BJ (cell line): ENCODE results near the gene MOGAT1. TPM values are rescaled to one million over a fixed set of nuclear protein-coding genes. Genes with fewer than 3 reads are reported as not detected.

ENCODE experiments used
- CTCF ChIA-PET: fragments of 350-600 bp; formaldehyde crosslinking; extraction: SDS; loops from one replicate; lab custom pipeline; 2021; ENCODE audit warnings: antibody characterized with exemption, inconsistent platforms; lab: Yijun Ruan, JAX
- POLR2A ChIA-PET: fragments of 300-600 bp; sonication (Branson Sonifier 250); formaldehyde crosslinking; extraction: SDS; loops from one replicate; lab custom pipeline; 2021; ENCODE audit warnings: antibody characterized with exemption; lab: Charles Lee
- DNase-seq: peaks from one replicate; pipeline ENCODE4 v3.0.0-alpha.2; 2011; ENCODE audit warnings: low read depth
- H3K27me3 ChIP-seq: 2 replicates; pipeline ENCODE4 v1.6.0; 2011; ENCODE audit warnings: low read length; ENCODE audit not compliant: control insufficient read depth, insufficient read depth
- H3K36me3 ChIP-seq: 2 replicates; pipeline ENCODE4 v1.5.1; 2011; ENCODE audit warnings: low read length; ENCODE audit not compliant: control insufficient read depth, insufficient read depth
- H3K4me3 ChIP-seq: 2 replicates; pipeline ENCODE4 v1.5.1; 2011; ENCODE audit warnings: low read depth, mild to moderate bottlenecking, control low read depth, low read length
- polyA plus RNA-seq: library from polyadenylated mRNA; depleted of rRNA; stranded (reverse); fragments of >200 nt; gene quantifications from 2 replicates; pipeline ENCODE4 v1.2.3, GENCODE V29; 2011
- TF ChIP-seq, protein P1 (sequence below): IDR thresholded peaks from 2 replicates; pipeline ENCODE4 v1.5.1; 2011; ENCODE audit warnings: low read depth, mild to moderate bottlenecking, control low read depth, inconsistent platforms, low read length, moderate library complexity; ENCODE audit not compliant: insufficient read depth

Gene MOGAT1
- polyA plus RNA-seq, 1 experiment, result not detected

DNA sequence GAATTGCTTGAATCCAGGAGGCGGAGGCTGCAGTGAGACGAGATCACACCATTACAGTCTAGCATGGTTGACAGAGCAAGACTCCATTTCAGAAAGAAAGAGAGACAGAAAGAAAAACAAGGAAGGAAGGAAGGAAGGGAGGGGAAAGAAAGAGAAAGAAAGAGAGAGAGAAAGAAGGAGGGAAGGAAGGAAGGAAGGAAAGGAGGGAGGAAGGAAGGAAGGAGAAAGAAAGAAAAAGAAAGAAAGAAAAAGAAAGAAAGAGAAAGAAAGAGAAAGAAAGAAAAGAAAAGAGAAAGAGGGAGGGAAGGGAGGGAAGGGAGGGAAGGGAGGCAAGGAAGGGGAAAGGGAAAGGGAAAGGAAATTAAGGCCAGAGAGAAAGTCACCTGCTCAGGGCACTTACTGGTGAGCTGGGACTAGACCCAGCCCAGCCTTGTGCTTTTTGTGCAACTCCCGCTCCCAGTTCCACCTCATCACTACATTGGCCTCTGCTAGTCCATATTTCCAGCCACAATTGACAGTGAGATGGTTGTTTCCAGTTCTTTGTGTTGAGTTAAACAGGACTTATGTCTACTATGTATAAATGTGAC, 35.7 kb downstream of the MOGAT1 start:
- Histone ChIP-seq H3K36me3 (no peaks in the 10 kb centered on the region), H3K4me3 (no peak overlapping the region), H3K27me3 (no peaks in the 10 kb centered on the region)
- TF ChIP-seq, protein P1, sequence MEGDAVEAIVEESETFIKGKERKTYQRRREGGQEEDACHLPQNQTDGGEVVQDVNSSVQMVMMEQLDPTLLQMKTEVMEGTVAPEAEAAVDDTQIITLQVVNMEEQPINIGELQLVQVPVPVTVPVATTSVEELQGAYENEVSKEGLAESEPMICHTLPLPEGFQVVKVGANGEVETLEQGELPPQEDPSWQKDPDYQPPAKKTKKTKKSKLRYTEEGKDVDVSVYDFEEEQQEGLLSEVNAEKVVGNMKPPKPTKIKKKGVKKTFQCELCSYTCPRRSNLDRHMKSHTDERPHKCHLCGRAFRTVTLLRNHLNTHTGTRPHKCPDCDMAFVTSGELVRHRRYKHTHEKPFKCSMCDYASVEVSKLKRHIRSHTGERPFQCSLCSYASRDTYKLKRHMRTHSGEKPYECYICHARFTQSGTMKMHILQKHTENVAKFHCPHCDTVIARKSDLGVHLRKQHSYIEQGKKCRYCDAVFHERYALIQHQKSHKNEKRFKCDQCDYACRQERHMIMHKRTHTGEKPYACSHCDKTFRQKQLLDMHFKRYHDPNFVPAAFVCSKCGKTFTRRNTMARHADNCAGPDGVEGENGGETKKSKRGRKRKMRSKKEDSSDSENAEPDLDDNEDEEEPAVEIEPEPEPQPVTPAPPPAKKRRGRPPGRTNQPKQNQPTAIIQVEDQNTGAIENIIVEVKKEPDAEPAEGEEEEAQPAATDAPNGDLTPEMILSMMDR, result no peak
- ChIA-PET POLR2A (interaction anchor here (0.6 kb wide), 1 partner anchor 81 kb away, joined by 3 read pairs; no protein-coding TSS in a partner anchor), CTCF (interaction anchor here (0.6 to 7.0 kb wide), 29 partner anchors 8 to 1141 kb away, joined by 3 to 83 read pairs (median 4); partner anchors contain the start of gene ACSL3)
- no peak for DNase-seq

- TF ChIP-seq, protein P1, result no peak
- DNase-seq, result no peak
- H3K4me3 ChIP-seq, result no peak overlapping the region
- CTCF ChIA-PET, result interaction anchor here (0.6 to 7.0 kb wide), 34 partner anchors 8 to 1141 kb away, joined by 3 to 83 read pairs (median 4); partner anchors contain the start of gene ACSL3
- POLR2A ChIA-PET, result interaction anchor here (0.6 kb wide), 1 partner anchor 81 kb away, joined by 3 read pairs; no protein-coding TSS in a partner anchor
- no peaks in the 10 kb centered on the region for H3K36me3 ChIP-seq
- H3K27me3 ChIP-seq, result no peaks in the 10 kb centered on the region
Measured at GRCh38 chr2:222707689-222708273, 36.3 kb downstream of the MOGAT1 start.

GRCh38 chr2:222708274-222708710, 36.8 kb downstream of the MOGAT1 start:
- ChIA-PET CTCF (interaction anchor here (0.6 to 7.0 kb wide), 34 partner anchors 9 to 251 kb away, joined by 3 to 83 read pairs (median 4); partner anchors contain the start of gene ACSL3), POLR2A (no interaction called here)
- DNase-seq, result no peak
- Histone ChIP-seq H3K36me3 (no peaks in the 10 kb centered on the region), H3K27me3 (no peaks in the 10 kb centered on the region), H3K4me3 (no peak overlapping the region)
- TF ChIP-seq, protein P1, result peak; percentile 88

GRCh38 chr2:222709191-222709891, 37.9 kb downstream of the MOGAT1 start:
- TF ChIP-seq, protein P1, result no peak
- H3K27me3 ChIP-seq, result no peaks in the 10 kb centered on the region
- H3K4me3 ChIP-seq, result no peak overlapping the region
- POLR2A ChIA-PET, result no interaction called here
- no peaks in the 10 kb centered on the region for H3K36me3 ChIP-seq
- no peak for DNase-seq
- CTCF ChIA-PET, result interaction anchor here (0.6 to 7.0 kb wide), 23 partner anchors 9 to 624 kb away, joined by 3 to 83 read pairs (median 4); partner anchors contain the start of gene ACSL3

DNA sequence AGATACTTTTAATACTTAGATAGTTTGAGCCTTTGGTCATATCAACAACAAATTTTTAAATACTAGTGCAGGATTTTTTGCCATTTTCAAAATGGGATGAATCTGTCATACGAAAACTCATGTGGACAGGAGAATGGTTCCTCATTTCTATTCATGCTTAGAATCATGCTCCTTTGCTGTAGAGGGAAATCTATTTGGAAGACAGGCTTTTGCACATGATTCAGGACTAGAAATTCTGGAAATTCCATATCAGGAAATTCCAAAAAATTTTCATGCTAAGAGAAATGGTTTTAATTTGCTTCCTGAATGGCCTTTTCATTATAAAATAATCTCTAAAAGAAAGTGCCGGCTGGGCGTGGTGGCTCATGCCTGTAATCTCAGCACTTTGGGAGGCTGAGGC, 39.3 kb downstream of the MOGAT1 start:
- ChIA-PET POLR2A (no interaction called here), CTCF (no interaction called here)
- Histone ChIP-seq H3K36me3 (no peaks in the 10 kb centered on the region), H3K27me3 (no peaks in the 10 kb centered on the region), H3K4me3 (no peak overlapping the region)
- TF ChIP-seq, protein P1, result no peak
- DNase-seq, result no peak
